Osteoblast (primary cell): ENCODE measurements around the gene SLC1A4. TPM values are rescaled to one million over a fixed set of nuclear protein-coding genes. Genes with fewer than 3 reads are reported as not detected.

Experiments used
- DNase-seq: peaks from one replicate; pipeline ENCODE4 v3.0.0; 2011; ENCODE audit warnings: low spot score, mixed read lengths; ENCODE audit not compliant: insufficient read length; ENCODE audit errors: missing footprints
- H2AFZ ChIP-seq: 2 replicates; pipeline ENCODE4 v1.6.0; 2011; ENCODE audit warnings: mild to moderate bottlenecking, low read length
- H3K27ac ChIP-seq: 2 replicates; pipeline ENCODE4 v1.5.1; 2011; ENCODE audit warnings: mild to moderate bottlenecking, low read depth, low read length, moderate library complexity
- H3K27me3 ChIP-seq: 2 replicates; pipeline ENCODE4 v1.6.0; 2012; ENCODE audit warnings: mild to moderate bottlenecking, control low read depth, inconsistent platforms, low read length, moderate library complexity; ENCODE audit not compliant: insufficient read depth
- H3K36me3 ChIP-seq: 2 replicates; pipeline ENCODE4 v1.5.1; 2011; ENCODE audit warnings: mild to moderate bottlenecking, low read length, control low read depth, moderate library complexity; ENCODE audit not compliant: insufficient read depth
- H3K4me1 ChIP-seq: 2 replicates; pipeline ENCODE4 v1.5.1; 2011; ENCODE audit warnings: mild to moderate bottlenecking, low read length, control low read depth, moderate library complexity; ENCODE audit not compliant: insufficient read depth
- H3K4me2 ChIP-seq: 2 replicates; pipeline ENCODE4 v1.6.0; 2011; ENCODE audit warnings: mild to moderate bottlenecking, low read length; ENCODE audit not compliant: insufficient read depth
- H3K4me3 ChIP-seq: fragments of 200-600 bp; sonication (generic); 3 replicates; pipeline ENCODE4 v1.5.1; 2012; ENCODE audit warnings: mild to moderate bottlenecking, low read length, inconsistent platforms; ENCODE audit not compliant: insufficient read depth
- H3K79me2 ChIP-seq: 2 replicates; pipeline ENCODE4 v1.6.0; 2012; ENCODE audit warnings: mild to moderate bottlenecking, low read length, control low read depth, inconsistent platforms; ENCODE audit not compliant: insufficient read depth
- H3K9me3 ChIP-seq: 2 replicates; pipeline ENCODE4 v1.5.1; 2011; ENCODE audit warnings: low read depth, low read length, control low read depth
- H4K20me1 ChIP-seq: 2 replicates; pipeline ENCODE4 v1.6.0; 2012; ENCODE audit warnings: mild to moderate bottlenecking, low read length, control low read depth; ENCODE audit not compliant: insufficient read depth
- CTCF ChIP-seq: IDR thresholded peaks from 2 replicates; pipeline ENCODE4 v1.5.1; 2011; ENCODE audit warnings: mild to moderate bottlenecking, low read depth, low read length, moderate library complexity; ENCODE audit errors: extremely low read depth
- total RNA-seq: library from RNA; depleted of rRNA; stranded (reverse); fragments of >200 nt; gene quantifications from 2 replicates; pipeline ENCODE4 v1.2.3, GENCODE V29; 2012

SLC1A4 gene
- total RNA-seq, 1 donor: 49.2 TPM

- Histone ChIP-seq H3K27me3 (no peaks in the 10 kb centered on the region), H3K4me1 (peaks cover 25% of the 10 kb centered on the region), H4K20me1 (peaks cover 6% of the 10 kb centered on the region), H3K4me3 (no peak overlapping the region), H2AFZ (no peak overlapping the region), H3K36me3 (peaks cover 39% of the 10 kb centered on the region), H3K4me2 (no peak overlapping the region), H3K9me3 (no peaks in the 10 kb centered on the region), H3K79me2 (peaks cover 27% of the 10 kb centered on the region), H3K27ac (peak overlapping the region; percentile 53)
- TF ChIP-seq CTCF: peak; percentile 36
- no peak for DNase-seq
Observed at GRCh38 chr2:65070172-65070830, 81.1 kb downstream of the SLC1A4 start.

GRCh38 chr2:65070856-65071255 is 81.7 kb downstream of the SLC1A4 start:
- no peaks in the 10 kb centered on the region for H3K9me3 ChIP-seq
- H3K27ac ChIP-seq: peak overlapping the region; percentile 53
- H3K4me2 ChIP-seq: no peak overlapping the region
- peaks cover 11% of the 10 kb centered on the region for H4K20me1 ChIP-seq
- no peak for TF ChIP-seq CTCF
- peaks cover 25% of the 10 kb centered on the region for H3K4me1 ChIP-seq
- DNase-seq: no peak
- H3K36me3 ChIP-seq: peaks cover 42% of the 10 kb centered on the region
- no peaks in the 10 kb centered on the region for H3K27me3 ChIP-seq
- H2AFZ ChIP-seq: no peak overlapping the region
- no peak overlapping the region for H3K4me3 ChIP-seq
- peaks cover 27% of the 10 kb centered on the region for H3K79me2 ChIP-seq

- peaks cover 29% of the 10 kb centered on the region for H3K4me1 ChIP-seq
- H3K27me3 ChIP-seq: no peaks in the 10 kb centered on the region
- H2AFZ ChIP-seq: no peak overlapping the region
- no peaks in the 10 kb centered on the region for H3K9me3 ChIP-seq
- H3K36me3 ChIP-seq: peaks cover 42% of the 10 kb centered on the region
- no peak for DNase-seq
- H3K79me2 ChIP-seq: peaks cover 26% of the 10 kb centered on the region
- H3K27ac ChIP-seq: no peak overlapping the region
- peaks cover 15% of the 10 kb centered on the region for H4K20me1 ChIP-seq
- TF ChIP-seq CTCF: peak; percentile 21
- H3K4me2 ChIP-seq: no peak overlapping the region
- no peak overlapping the region for H3K4me3 ChIP-seq
Observed at GRCh38 chr2:65071499-65072180, 82.4 kb downstream of the SLC1A4 start.

GRCh38 chr2:65072181-65072970 is 83.2 kb downstream of the SLC1A4 start:
- H3K36me3 ChIP-seq: peaks cover 45% of the 10 kb centered on the region
- H3K9me3 ChIP-seq: no peaks in the 10 kb centered on the region
- H3K4me2 ChIP-seq: no peak overlapping the region
- H3K27me3 ChIP-seq: no peaks in the 10 kb centered on the region
- no peak overlapping the region for H3K27ac ChIP-seq
- DNase-seq: no peak
- no peak overlapping the region for H3K4me3 ChIP-seq
- peaks cover 34% of the 10 kb centered on the region for H3K4me1 ChIP-seq
- no peak for TF ChIP-seq CTCF
- H3K79me2 ChIP-seq: peaks cover 25% of the 10 kb centered on the region
- H4K20me1 ChIP-seq: peaks cover 16% of the 10 kb centered on the region
- H2AFZ ChIP-seq: no peak overlapping the region
